Measurements from ENCODE around the gene TM6SF1. TPM values are rescaled to one million over a fixed set of nuclear protein-coding genes. Genes with fewer than 3 reads are reported as not detected.
"Not testable (repeated sequence)": the region's sequence is repeated elsewhere in the genome, so short reads cannot be mapped to it uniquely, and the experiment has no call there.

Gene TM6SF1
- total RNA-seq, 2 experiments from 2014 or later, result not detected

GRCh38 chr15:83082730-83083386 lies 24.6 kb upstream of the TM6SF1 start:
- no peak for TF ChIP-seq CTCF (IDR thresholded peaks at IDR 0.05)
- ATAC-seq (ENCODE audit: poor library complexity) (no peak), DNase-seq (no peak)
- H3K4me3 Mint-ChIP-seq, result no peak overlapping the region
- Histone ChIP-seq H3K4me3 (ENCODE audit: low read length) (no peak overlapping the region), H3K4me1 (ENCODE audit: insufficient read depth, low read length) (no peaks in the 10 kb centered on the region), H3K9me3 (ENCODE audit: control insufficient read depth in 1 of 2, insufficient read depth in 1 of 2, low read length in 2 of 2) (no peaks in the 10 kb centered on the region), H3K27ac (ENCODE audit: low read depth in 1 of 2, low read length in 2 of 2) (no peak overlapping the region), H3K27me3 (ENCODE audit: control insufficient read depth in 1 of 2, insufficient read depth in 2 of 2, low read length in 2 of 2) (peaks cover 8% of the 10 kb centered on the region in 2 experiments), H3K36me3 (ENCODE audit: insufficient read depth, low read length) (no peaks in the 10 kb centered on the region)
- intact Hi-C loops (cut with DNase I, micrococcal nuclease), result no loop called here
- H3K9me3 Mint-ChIP-seq, result no peaks in the 10 kb centered on the region
- POLR2A ChIA-PET, result no interaction called here
- no peaks in the 10 kb centered on the region for H3K4me1 Mint-ChIP-seq (ENCODE audit: low read depth)
- H3K27me3 Mint-ChIP-seq, result peaks cover 55% of the 10 kb centered on the region
- CTCF ChIA-PET, result no interaction called here
- H3K27ac Mint-ChIP-seq, result no peak overlapping the region
- no peaks in the 10 kb centered on the region for H3K36me3 Mint-ChIP-seq (ENCODE audit: low read depth)

GRCh38 chr15:83085461-83085860 lies 22.0 kb upstream of the TM6SF1 start:
- H3K4me3 Mint-ChIP-seq; H3K4me1 Mint-ChIP-seq (ENCODE audit: low read depth); H3K4me3 ChIP-seq (ENCODE audit: low read length); H3K36me3 ChIP-seq (ENCODE audit: insufficient read depth, low read length); H3K27ac Mint-ChIP-seq; CTCF ChIA-PET; POLR2A ChIA-PET; H3K36me3 Mint-ChIP-seq (ENCODE audit: low read depth); ATAC-seq (ENCODE audit: poor library complexity); H3K27ac ChIP-seq (ENCODE audit: low read depth in 1 of 2, low read length in 2 of 2); H3K9me3 Mint-ChIP-seq; H3K9me3 ChIP-seq (ENCODE audit: control insufficient read depth in 1 of 2, insufficient read depth in 1 of 2, low read length in 2 of 2); DNase-seq; H3K27me3 ChIP-seq (ENCODE audit: control insufficient read depth in 1 of 2, insufficient read depth in 2 of 2, low read length in 2 of 2); H3K4me1 ChIP-seq (ENCODE audit: insufficient read depth, low read length); intact Hi-C loops (cut with DNase I, micrococcal nuclease): not testable (repeated sequence)
- H3K27me3 Mint-ChIP-seq, result peaks cover 34% of the 10 kb centered on the region

- CTCF ChIA-PET, result not testable (repeated sequence)
These were observed 21.4 kb upstream of the TM6SF1 start for GRCh38 chr15:83085864-83086552.

GRCh38 chr15:83087576-83087975 lies 19.9 kb upstream of the TM6SF1 start:
- ATAC-seq (ENCODE audit: poor library complexity), result no peak
- no peak for TF ChIP-seq CTCF (IDR thresholded peaks at IDR 0.05)
- Histone ChIP-seq H3K4me3 (ENCODE audit: low read length) (no peak overlapping the region), H3K27me3 (ENCODE audit: control insufficient read depth in 1 of 2, insufficient read depth in 2 of 2, low read length in 2 of 2) (peaks cover 0 to 5% of the 10 kb centered on the region in 2 experiments), H3K36me3 (ENCODE audit: insufficient read depth, low read length) (no peaks in the 10 kb centered on the region), H3K9me3 (ENCODE audit: control insufficient read depth in 1 of 2, insufficient read depth in 1 of 2, low read length in 2 of 2) (no peaks in the 10 kb centered on the region), H3K27ac (ENCODE audit: low read depth in 1 of 2, low read length in 2 of 2) (no peak overlapping the region), H3K4me1 (ENCODE audit: insufficient read depth, low read length) (no peaks in the 10 kb centered on the region)
- POLR2A ChIA-PET, result no interaction called here
- Mint-ChIP-seq H3K4me1 (ENCODE audit: low read depth) (no peaks in the 10 kb centered on the region), H3K27me3 (peaks cover 16% of the 10 kb centered on the region), H3K9me3 (no peaks in the 10 kb centered on the region), H3K4me3 (no peak overlapping the region), H3K36me3 (ENCODE audit: low read depth) (no peaks in the 10 kb centered on the region), H3K27ac (no peak overlapping the region)
- intact Hi-C loops (cut with DNase I, micrococcal nuclease), result no loop called here
- DNase-seq, result no peak
- CTCF ChIA-PET, result no interaction called here

More at GRCh38 chr15:83085864-83086552, 21.4 kb upstream of the TM6SF1 start:
- DNase-seq; H3K36me3 ChIP-seq (ENCODE audit: insufficient read depth, low read length); H3K9me3 ChIP-seq (ENCODE audit: control insufficient read depth in 1 of 2, insufficient read depth in 1 of 2, low read length in 2 of 2); ATAC-seq (ENCODE audit: poor library complexity); H3K27ac ChIP-seq (ENCODE audit: low read depth in 1 of 2, low read length in 2 of 2); H3K4me3 Mint-ChIP-seq; H3K36me3 Mint-ChIP-seq (ENCODE audit: low read depth); H3K27me3 ChIP-seq (ENCODE audit: control insufficient read depth in 1 of 2, insufficient read depth in 2 of 2, low read length in 2 of 2); intact Hi-C loops (cut with DNase I, micrococcal nuclease); H3K4me3 ChIP-seq (ENCODE audit: low read length); H3K9me3 Mint-ChIP-seq; H3K4me1 Mint-ChIP-seq (ENCODE audit: low read depth); H3K4me1 ChIP-seq (ENCODE audit: insufficient read depth, low read length); H3K27ac Mint-ChIP-seq; POLR2A ChIA-PET: not testable (repeated sequence)
- H3K27me3 Mint-ChIP-seq, result peaks cover 31% of the 10 kb centered on the region

Measured in CD4-positive, alpha-beta T cell (primary cell).